IMR-90 (cell line): ENCODE data around the gene UGT2B7. TPM values are rescaled to one million over a fixed set of nuclear protein-coding genes. Genes with fewer than 3 reads are reported as not detected.

Source experiments
- ATAC-seq: fragments of 200-7000 bp; cut with Tn5 transposase; 2 replicates; pipeline ENCODE4 v1.9.1; 2020; ENCODE audit warnings: low read depth, mild to moderate bottlenecking, moderate library complexity
- BruUV-seq: library from RNA; stranded (reverse); fragments of 400-500 nt; replicated peaks from 2 replicates; lab custom pipeline; 2021; lab: Mats Ljungman, UMichigan
- CTCF ChIA-PET: fragments of 300-600 bp; formaldehyde crosslinking; extraction: SDS; loops from one replicate; lab custom pipeline; 2021; ENCODE audit warnings: antibody characterized with exemption; lab: Yijun Ruan, JAX
- POLR2A ChIA-PET: fragments of 300-600 bp; sonication (Branson Sonifier 250); formaldehyde crosslinking; loops from one replicate; lab custom pipeline; 2022; ENCODE audit warnings: antibody characterized with exemption; ENCODE audit not compliant: unreplicated experiment; lab: Charles Lee
- DNase-seq: peaks from one replicate; pipeline ENCODE4 v3.0.0; 2013
- H2AFZ ChIP-seq: replicated peaks from 2 replicates; pipeline ENCODE3; 2013; ENCODE audit warnings: low read length, mild to moderate bottlenecking; ENCODE audit not compliant: poor library complexity
- H2AK5ac ChIP-seq: 2 replicates; pipeline ENCODE4 v1.6.1; 2013; ENCODE audit warnings: low read depth, low read length, inconsistent platforms
- H2AK9ac ChIP-seq: replicated peaks from 2 replicates; pipeline ENCODE3; 2013; ENCODE audit warnings: mild to moderate bottlenecking, low read depth, low read length, moderate library complexity; ENCODE audit not compliant: poor library complexity
- H2BK120ac ChIP-seq: 2 replicates; pipeline ENCODE4 v1.6.1; 2013; ENCODE audit warnings: low read depth, low read length, inconsistent platforms
- H2BK15ac ChIP-seq: 3 replicates; pipeline ENCODE4 v1.6.1; 2013; ENCODE audit warnings: low read depth, low read length, inconsistent platforms
- H2BK20ac ChIP-seq: 2 replicates; pipeline ENCODE4 v1.6.1; 2013; ENCODE audit warnings: low read depth, mild to moderate bottlenecking, inconsistent platforms, low read length, moderate library complexity
- H2BK5ac ChIP-seq: 2 replicates; pipeline ENCODE4 v1.6.1; 2013; ENCODE audit warnings: mild to moderate bottlenecking, low read depth, low read length, inconsistent platforms; ENCODE audit not compliant: poor library complexity, severe bottlenecking
- H3K14ac ChIP-seq: replicated peaks from 2 replicates; pipeline ENCODE4 v1.6.1; 2013; ENCODE audit warnings: low read depth, low read length, inconsistent platforms
- H3K18ac ChIP-seq: 2 replicates; pipeline ENCODE4 v1.6.1; 2013; ENCODE audit warnings: low read depth, low read length, control low read depth
- H3K23ac ChIP-seq: 2 replicates; pipeline ENCODE4 v1.6.1; 2013; ENCODE audit warnings: low read depth, low read length, inconsistent platforms
- H3K27ac ChIP-seq: 2 replicates; pipeline ENCODE4 v1.5.1; 2013; ENCODE audit warnings: mild to moderate bottlenecking, control low read depth, low read length; ENCODE audit not compliant: insufficient read depth
- H3K27me3 ChIP-seq: 2 replicates; pipeline ENCODE4 v1.6.1; 2013; ENCODE audit warnings: low read length; ENCODE audit not compliant: control insufficient read depth, insufficient read depth
- H3K36me3 ChIP-seq: 2 replicates; pipeline ENCODE4 v1.6.1; 2013; ENCODE audit warnings: low read length, mixed read lengths; ENCODE audit not compliant: control insufficient read depth, insufficient read depth
- H3K4ac ChIP-seq: 2 replicates; pipeline ENCODE4 v1.6.1; 2013; ENCODE audit warnings: low read depth, low read length, inconsistent platforms
- H3K4me1 ChIP-seq: 2 replicates; pipeline ENCODE4 v1.6.1; 2013; ENCODE audit warnings: low read length, mixed read lengths; ENCODE audit not compliant: control insufficient read depth, insufficient read depth
- H3K4me2 ChIP-seq: 2 replicates; pipeline ENCODE4 v1.6.1; 2013; ENCODE audit warnings: low read depth, mild to moderate bottlenecking, control low read depth, low read length, moderate library complexity
- H3K4me3 ChIP-seq: 2 replicates; pipeline ENCODE4 v1.5.1; 2013; ENCODE audit warnings: low read depth, mild to moderate bottlenecking, control low read depth, low read length, moderate library complexity; ENCODE audit not compliant: insufficient read depth
- H3K56ac ChIP-seq: 2 replicates; pipeline ENCODE4 v1.6.1; 2013; ENCODE audit warnings: low read length, inconsistent platforms; ENCODE audit not compliant: insufficient read depth; ENCODE audit errors: extremely low read depth
- H3K79me1 ChIP-seq, 2 experiments: 2 replicates each; pipeline ENCODE4 v1.6.1; 2013; ENCODE audit warnings: low read length in 2 of 2, inconsistent platforms in 1 of 2, low read depth in 1 of 2
- H3K9ac ChIP-seq: 2 replicates; pipeline ENCODE4 v1.6.1; 2013; ENCODE audit warnings: low read depth, low read length, control low read depth
- H3K9me1 ChIP-seq: 2 replicates; pipeline ENCODE4 v1.6.1; 2013; ENCODE audit warnings: low read length, inconsistent platforms; ENCODE audit not compliant: insufficient read depth
- H3K9me3 ChIP-seq: 2 replicates; pipeline ENCODE4 v1.6.1; 2013; ENCODE audit warnings: low read length; ENCODE audit not compliant: control insufficient read depth, insufficient read depth
- H4K20me1 ChIP-seq: 2 replicates; pipeline ENCODE4 v1.6.1; 2013; ENCODE audit warnings: low read length, inconsistent platforms; ENCODE audit not compliant: insufficient read depth
- H4K5ac ChIP-seq: 2 replicates; pipeline ENCODE4 v1.6.1; 2013; ENCODE audit warnings: mild to moderate bottlenecking, low read depth, low read length, control low read depth
- H4K8ac ChIP-seq, 2 experiments: 2 replicates each; pipeline ENCODE4 v1.6.1; 2013; ENCODE audit warnings: low read depth in 2 of 2, low read length in 2 of 2, control low read depth in 1 of 2, inconsistent platforms in 1 of 2
- H4K91ac ChIP-seq: 2 replicates; pipeline ENCODE4 v1.6.1; 2013; ENCODE audit warnings: low read depth, low read length, inconsistent platforms; ENCODE audit not compliant: insufficient read depth
- BHLHE40 ChIP-seq: fragments of 150-350 bp; IDR thresholded peaks from 2 replicates; pipeline ENCODE4 v1.6.1; 2016; ENCODE audit warnings: mild to moderate bottlenecking, low read depth, low read length
- CEBPB ChIP-seq: IDR thresholded peaks from 2 replicates; pipeline ENCODE4 v1.6.1; 2012; ENCODE audit warnings: low read depth, low read length, improper control_type of control experiment
- CHD1 ChIP-seq: IDR thresholded peaks from 2 replicates; pipeline ENCODE4 v1.6.1; 2012; ENCODE audit warnings: low read depth, low read length, improper control_type of control experiment
- CTCF ChIP-seq: conservative IDR thresholded peaks from 2 replicates; pipeline ENCODE4 v1.5.1; 2012; ENCODE audit warnings: mild to moderate bottlenecking, low read depth, low read length, improper control_type of control experiment
- RAD21 ChIP-seq: IDR thresholded peaks from 2 replicates; pipeline ENCODE4 v1.6.1; 2012; ENCODE audit warnings: low read length, improper control_type of control experiment
- RFX5 ChIP-seq: IDR thresholded peaks from 2 replicates; pipeline ENCODE4 v1.8.0; 2012; ENCODE audit warnings: low read depth, mild to moderate bottlenecking, low read length, moderate library complexity
- WGBS, 2 experiments: methylation state at CpG; one replicate each; pipeline versions ENCODE4 v1.1.5 to v1.1.7; 2013; ENCODE audit warnings: missing lambda C conversion rate in 2 of 2; ENCODE audit not compliant: insufficient read length in 1 of 2; ENCODE audit errors: extremely low coverage in 2 of 2; 5-methylcytosine and 5-hydroxymethylcytosine counted together
- dilution Hi-C: fragments of 300-500 bp; cut with HindIII; formaldehyde crosslinking; loops from one replicate; pipeline ENCODE4 v1.14.3; 2018; ENCODE audit warnings: low sequenced_read_pairs; ENCODE audit not compliant: unreplicated experiment
- in situ Hi-C: fragments of 300-500 bp; cut with MboI; formaldehyde crosslinking; loops from 3 replicates; pipeline ENCODE4 v1.14.3; 2019; ENCODE audit warnings: low sequenced_read_pairs, inconsistent platforms, mixed read lengths
- intact Hi-C: fragments of 100-400 bp; cut with micrococcal nuclease; formaldehyde crosslinking; loops from 2 replicates; pipeline ENCODE4 v1.10.0; 2022
- polyA plus RNA-seq, 3 experiments: library from polyadenylated mRNA; depleted of rRNA; stranded (reverse); fragments of >200 nt; gene quantifications; 2 replicates each; pipeline ENCODE4 v1.2.3, GENCODE V29; 2012; ENCODE audit warnings: low replicate concordance in 1 of 3
- total RNA-seq: library from RNA; depleted of rRNA; stranded (reverse); fragments of >200 nt; gene quantifications from 2 replicates; pipeline ENCODE4 v1.2.3, GENCODE V29; 2012

UGT2B7 gene
- total and polyA plus RNA-seq, 2 of the 4 experiments (the other 2 are of a cell fraction): 0.10 TPM; not detected in 1

- TF ChIP-seq RFX5 (no peak), BHLHE40 (no peak), CEBPB (no peak), RAD21 (peak; percentile 30; the same call in 1 of the 2 replicates), CTCF (peak; percentile 23; the same call in 1 of the 2 replicates), CHD1 (no peak)
- Histone ChIP-seq H3K4me3 (no peak overlapping the region), H3K36me3 (no peaks in the 10 kb centered on the region), H2AFZ (no peak overlapping the region), H3K27me3 (no peaks in the 10 kb centered on the region), H2AK9ac (no peak overlapping the region), H3K56ac (no peak overlapping the region), H3K4me2 (no peak overlapping the region), H2AK5ac (no peak overlapping the region), H3K14ac (no peak overlapping the region), H2BK20ac (no peak overlapping the region), H4K91ac (no peak overlapping the region), H2BK120ac (no peak overlapping the region), H3K79me1 (no peaks in the 10 kb centered on the region), H4K20me1 (no peaks in the 10 kb centered on the region), H3K27ac (no peak overlapping the region), H2BK5ac (no peak overlapping the region), H3K18ac (no peak overlapping the region), H3K4me1 (peaks cover 2% of the 10 kb centered on the region; the same call in 1 of the 2 replicates), H2BK15ac (no peak overlapping the region), H3K9me1 (no peaks in the 10 kb centered on the region), H3K9ac (no peak overlapping the region), H3K4ac (no peak overlapping the region), H3K9me3 (no peaks in the 10 kb centered on the region), H3K23ac (no peak overlapping the region), H4K5ac (no peak overlapping the region), H4K8ac (no peak overlapping the region)
- DNase-seq: no peak
- intact Hi-C loops: no loop called here
- no peak for ATAC-seq
- no CpG with 5 or more reads among the region's 5 CpGs for WGBS, 2 experiments
- in situ Hi-C loops: no loop called here
- dilution Hi-C loops: no loop called here
- CTCF ChIA-PET: interaction anchor here (0.7 kb wide), 1 partner anchor 98 kb away, joined by 3 read pairs; no protein-coding TSS in a partner anchor
- POLR2A ChIA-PET: no interaction called here
- BruUV-seq: no TSS peak
These were observed 35.5 kb upstream of the UGT2B7 start for GRCh38 chr4:69060651-69061308.
